Umbilical cord (tissue), 2 donors: Measurements from ENCODE around the gene DOK4. TPM values are rescaled to one million over a fixed set of nuclear protein-coding genes. Genes with fewer than 3 reads are reported as not detected.
A peak's percentile ranks its signal among the peaks of the same experiment; 100 is the strongest.

ENCODE experiments used
- DNase-seq: peaks from one replicate; pipeline ENCODE4 v3.0.0-alpha.2; 2015; ENCODE audit warnings: low spot score
- total RNA-seq: library from RNA; depleted of rRNA; stranded (reverse); fragments of >200 nt; gene quantifications from one replicate; pipeline ENCODE4 v1.2.3, GENCODE V29; 2014; ENCODE audit warnings: low replicate concordance; ENCODE audit not compliant: insufficient read depth

DOK4 gene
- 22.4 TPM for total RNA-seq

GRCh38 chr16:57485916-57486857 is at the start of gene DOK4:
TSS of gene DOK4 (minus strand) at chr16:57486493. CDS start at chr16:57479507, 6,986 bp downstream.
- peak; percentile 80 for DNase-seq

GRCh38 chr16:57535680-57536305 is 49.5 kb upstream of the DOK4 start:
- DNase-seq = peak; percentile 91

- no peak for DNase-seq
Measured at GRCh38 chr16:57534881-57535658, 48.8 kb upstream of the DOK4 start.

- DNase-seq = no peak
Measured at GRCh38 chr16:57534337-57534880, 48.1 kb upstream of the DOK4 start.

GRCh38 chr16:57533431-57534336 is 47.4 kb upstream of the DOK4 start:
- DNase-seq = no peak

- no peak for DNase-seq
Measured at GRCh38 chr16:57532266-57532625, 46.0 kb upstream of the DOK4 start.

- no peak for DNase-seq
Measured at GRCh38 chr16:57531635-57532265, 45.5 kb upstream of the DOK4 start.

GRCh38 chr16:57531253-57531575 is 44.9 kb upstream of the DOK4 start:
- no peak for DNase-seq

- no peak for DNase-seq
Measured at GRCh38 chr16:57530522-57531252, 44.4 kb upstream of the DOK4 start.

GRCh38 chr16:57530104-57530521 is 43.8 kb upstream of the DOK4 start:
- DNase-seq = peak; percentile 87

- no peak for DNase-seq
Measured at GRCh38 chr16:57529391-57530103, 43.3 kb upstream of the DOK4 start.

- DNase-seq = no peak
Measured at GRCh38 chr16:57528499-57529390, 42.5 kb upstream of the DOK4 start.

- DNase-seq = no peak
Measured at GRCh38 chr16:57527610-57528360, 41.5 kb upstream of the DOK4 start.

- no peak for DNase-seq
Measured at GRCh38 chr16:57527027-57527426, 40.7 kb upstream of the DOK4 start.

GRCh38 chr16:57526498-57526897 is 40.2 kb upstream of the DOK4 start:
- DNase-seq = no peak

- no peak for DNase-seq
Measured at GRCh38 chr16:57525761-57526160, 39.5 kb upstream of the DOK4 start.

- no peak for DNase-seq
Measured at GRCh38 chr16:57522960-57523359, 36.7 kb upstream of the DOK4 start.
